ENCODE data around the gene HACE1.

The HACE1 gene

GRCh38 chr6:104688283-104688969, 171.3 kb downstream of the HACE1 start:
- no peak overlapping the region for H3K4me3 ChIP-seq (replicated peaks in 1 of 2; ENCODE audit: low read depth in 2 of 2, low read length in 2 of 2)
- TF ChIP-seq CTCF (IDR thresholded peaks at IDR 0.05; ENCODE audit: low read depth, low read length) = no peak
- DNase-seq (ENCODE audit: low read depth in 2 of 2) = no peak

GRCh38 chr6:104686550-104687175, 173.1 kb downstream of the HACE1 start:
- no peak for DNase-seq (ENCODE audit: low read depth in 2 of 2)
- no peak overlapping the region for H3K4me3 ChIP-seq (replicated peaks in 1 of 2; ENCODE audit: low read depth in 2 of 2, low read length in 2 of 2)
- TF ChIP-seq CTCF (IDR thresholded peaks at IDR 0.05; ENCODE audit: low read depth, low read length) = no peak

- no peak overlapping the region for H3K4me3 ChIP-seq (replicated peaks in 1 of 2; ENCODE audit: low read depth in 2 of 2, low read length in 2 of 2)
- no peak for DNase-seq (ENCODE audit: low read depth in 2 of 2)
- no peak for TF ChIP-seq CTCF (IDR thresholded peaks at IDR 0.05; ENCODE audit: low read depth, low read length)
These were observed 173.7 kb downstream of the HACE1 start for GRCh38 chr6:104685871-104686549.

- no peak overlapping the region for H3K4me3 ChIP-seq (replicated peaks in 1 of 2; ENCODE audit: low read depth in 2 of 2, low read length in 2 of 2)
- TF ChIP-seq CTCF (IDR thresholded peaks at IDR 0.05; ENCODE audit: low read depth, low read length) = no peak
- no peak for DNase-seq (ENCODE audit: low read depth in 2 of 2)
These were observed 174.8 kb downstream of the HACE1 start for GRCh38 chr6:104684911-104685415.

GRCh38 chr6:104683809-104684208, 175.9 kb downstream of the HACE1 start:
- no peak for TF ChIP-seq CTCF (IDR thresholded peaks at IDR 0.05; ENCODE audit: low read depth, low read length)
- no peak for DNase-seq (ENCODE audit: low read depth in 2 of 2)
- no peak overlapping the region for H3K4me3 ChIP-seq (replicated peaks in 1 of 2; ENCODE audit: low read depth in 2 of 2, low read length in 2 of 2)

GRCh38 chr6:104682722-104683643, 176.7 kb downstream of the HACE1 start:
- DNase-seq (ENCODE audit: low read depth in 2 of 2) = peak; percentile 58 to 78
- no peak overlapping the region for H3K4me3 ChIP-seq (replicated peaks in 1 of 2; ENCODE audit: low read depth in 2 of 2, low read length in 2 of 2)
- TF ChIP-seq CTCF (IDR thresholded peaks at IDR 0.05; ENCODE audit: low read depth, low read length) = peak; percentile 87

Measured in cardiac fibroblast (primary cell).